GM19238 (cell line): ENCODE measurements around the gene PLCB4.
"Not testable (repeated sequence)": the region's sequence is repeated elsewhere in the genome, so short reads cannot be mapped to it uniquely, and the experiment has no call there.

Source experiments
- DNase-seq: peaks from one replicate; pipeline ENCODE4 v3.0.0; 2011; ENCODE audit warnings: low spot score; ENCODE audit not compliant: insufficient read length

Gene PLCB4

GRCh38 chr20:9353180-9353915 lies 284.5 kb downstream of the PLCB4 start:
- DNase-seq, result no peak

DNA sequence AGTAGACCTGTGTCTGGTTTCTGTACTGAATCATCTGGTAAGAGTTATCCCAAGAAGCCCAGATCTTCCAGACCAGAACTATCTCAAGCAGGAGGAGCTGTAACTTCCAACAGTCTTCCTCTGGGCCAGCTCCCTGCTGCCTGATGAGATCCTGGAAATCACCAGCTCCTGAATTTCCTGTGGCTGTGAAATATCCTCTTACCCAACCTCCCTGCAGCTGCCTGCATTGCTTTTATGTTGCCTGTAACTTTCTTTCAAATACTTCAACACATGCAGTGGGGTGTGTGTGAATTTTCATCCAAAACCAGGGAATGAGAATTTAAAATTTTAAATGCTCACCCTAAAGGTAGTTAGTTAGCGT lies 285.0 kb downstream of the PLCB4 start:
- DNase-seq, result no peak

DNA sequence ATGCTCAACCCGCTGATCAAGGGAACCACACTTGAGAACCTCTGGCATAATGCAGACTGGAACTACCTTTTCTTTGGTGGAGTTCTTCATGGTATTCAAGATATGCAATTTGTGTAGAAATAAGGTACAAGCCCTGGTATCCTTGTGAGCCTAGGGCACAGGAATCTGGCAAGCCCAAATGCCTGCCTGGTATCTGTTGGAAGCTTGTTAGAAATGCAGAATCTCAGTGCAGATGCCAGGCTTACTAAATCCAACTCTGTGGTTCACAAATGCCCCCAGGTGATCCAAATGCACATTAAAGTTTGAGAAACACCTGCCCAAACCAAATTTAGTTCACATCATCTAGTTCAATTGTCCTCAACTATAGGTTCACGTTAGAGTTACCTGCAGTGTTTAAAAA lies 285.7 kb downstream of the PLCB4 start:
- no peak for DNase-seq

DNA sequence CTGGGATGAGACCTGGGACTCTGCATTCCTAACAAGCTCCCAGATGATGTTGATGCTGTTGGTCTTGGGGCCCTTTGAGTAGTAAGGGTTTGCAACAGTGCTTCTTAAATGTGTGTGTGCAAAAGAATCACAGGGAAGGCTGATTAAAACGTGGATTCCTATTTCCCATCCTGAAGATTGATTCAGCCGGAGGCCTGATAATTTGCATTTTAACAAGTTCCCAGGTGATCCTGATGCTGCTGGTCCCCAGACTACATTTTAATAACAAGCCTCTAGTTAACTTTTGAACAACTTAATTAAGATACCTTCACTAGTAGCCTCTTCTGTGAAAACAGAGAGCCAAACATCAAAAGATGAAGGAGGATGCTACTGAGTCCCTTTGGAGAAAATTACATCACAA lies 289.1 kb downstream of the PLCB4 start:
- DNase-seq, result no peak

DNA sequence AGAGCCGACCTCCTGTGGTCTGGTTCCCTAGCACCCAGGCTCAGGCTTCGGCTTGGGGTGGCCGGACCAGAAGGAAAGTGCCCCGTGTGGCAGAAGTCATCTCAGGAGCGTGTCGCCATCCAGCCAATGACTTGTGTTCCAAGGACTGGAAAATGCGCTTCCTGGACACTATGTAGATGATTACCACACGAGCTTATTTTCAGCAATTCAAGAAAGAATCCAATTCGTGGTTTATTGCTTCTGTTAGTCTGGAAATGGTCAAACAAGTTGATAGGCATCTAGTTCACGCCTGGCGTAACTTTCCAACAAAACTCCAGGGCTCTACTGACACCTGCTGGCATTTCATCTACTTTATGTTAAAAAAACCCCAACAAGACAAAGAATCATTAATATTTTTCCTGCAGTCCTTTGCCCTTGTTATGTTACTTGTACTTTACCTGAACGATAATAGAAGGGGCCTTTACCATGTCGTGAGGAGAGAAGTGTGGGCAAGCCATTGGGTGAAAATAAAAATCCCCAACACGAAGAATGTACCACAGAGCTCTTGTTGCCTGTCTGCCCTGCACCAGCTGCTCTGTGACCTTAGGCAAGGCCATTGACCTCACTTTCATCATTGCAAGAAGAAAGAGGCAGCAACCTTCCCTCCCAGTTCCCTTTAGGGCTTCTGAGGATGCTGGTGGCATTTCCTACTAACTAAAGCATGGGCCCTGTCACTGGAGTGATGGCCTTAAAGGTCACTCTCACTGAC lies 290.8 kb downstream of the PLCB4 start:
- no peak for DNase-seq

- DNase-seq, result no peak
These were observed 291.5 kb downstream of the PLCB4 start for GRCh38 chr20:9360431-9360830.

GRCh38 chr20:9363673-9364072 lies 294.8 kb downstream of the PLCB4 start:
- no peak for DNase-seq

GRCh38 chr20:9367328-9367727 lies 298.4 kb downstream of the PLCB4 start:
- DNase-seq, result no peak

DNA sequence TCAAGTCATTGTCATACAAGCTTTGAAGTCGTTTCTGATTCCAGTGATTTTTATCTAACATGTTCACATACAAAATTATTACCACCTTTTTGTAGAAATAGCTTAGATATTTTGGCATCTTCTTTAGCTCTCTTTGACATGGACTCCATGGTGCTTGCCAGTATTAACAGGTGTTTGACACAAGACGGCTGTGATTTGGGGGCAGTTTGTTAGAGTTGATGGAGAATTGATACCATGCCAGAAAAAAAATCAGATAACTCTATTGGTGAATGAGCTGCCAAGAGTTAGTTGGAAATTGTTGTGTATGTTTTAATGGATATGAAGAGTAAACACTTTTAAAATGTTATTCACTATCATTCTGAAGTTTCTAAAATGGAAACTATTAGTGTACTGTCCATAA lies 298.9 kb downstream of the PLCB4 start:
- DNase-seq, result no peak

GRCh38 chr20:9368893-9369292 lies 300.0 kb downstream of the PLCB4 start:
- DNase-seq, result no peak

DNA sequence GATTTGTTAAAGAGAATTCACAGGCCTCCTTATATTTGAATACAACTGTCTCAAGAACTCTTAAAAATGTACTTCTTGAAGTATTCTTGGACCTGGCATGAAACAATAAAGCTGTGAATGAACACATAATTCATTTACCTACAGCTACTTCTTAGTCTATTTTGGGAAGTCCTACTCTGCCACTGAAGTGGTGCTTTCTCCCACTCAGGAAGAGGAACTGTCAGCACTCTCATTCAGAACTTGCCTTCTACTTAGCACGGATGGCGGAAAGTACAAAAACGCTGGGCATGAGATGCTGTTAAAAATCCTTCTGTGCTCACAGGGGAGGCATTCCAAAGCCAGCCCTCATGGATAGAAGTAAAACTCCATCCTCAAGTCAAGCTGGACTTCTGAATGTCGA lies 300.7 kb downstream of the PLCB4 start:
- DNase-seq, result no peak

GRCh38 chr20:9374072-9374471 lies 305.2 kb downstream of the PLCB4 start:
- no peak for DNase-seq

- DNase-seq, result no peak
These were observed 305.6 kb downstream of the PLCB4 start for GRCh38 chr20:9374480-9374879.

DNA sequence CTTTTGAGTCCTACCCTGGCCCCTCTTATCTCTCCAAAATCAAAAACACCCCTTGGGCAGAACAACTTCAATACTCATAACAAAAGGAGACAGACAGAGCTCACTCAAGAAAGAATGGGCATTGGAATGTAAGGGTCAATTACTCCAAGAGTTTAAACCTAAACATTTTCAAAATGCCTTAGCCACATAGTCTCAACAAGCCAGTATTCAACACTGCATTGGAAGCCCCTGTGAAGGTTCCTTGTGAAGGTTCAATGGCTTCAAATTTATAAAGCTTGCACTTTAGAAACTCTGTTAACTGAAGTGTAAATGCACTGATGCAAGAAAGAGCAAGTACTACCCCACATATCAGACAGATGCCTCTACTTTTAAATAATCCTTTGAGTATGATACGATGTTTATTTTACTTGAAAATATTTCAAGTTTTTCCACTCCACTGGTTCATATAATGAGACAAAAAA lies 306.4 kb downstream of the PLCB4 start:
- no peak for DNase-seq

GRCh38 chr20:9377007-9377406 lies 308.1 kb downstream of the PLCB4 start:
- DNase-seq, result no peak

DNA sequence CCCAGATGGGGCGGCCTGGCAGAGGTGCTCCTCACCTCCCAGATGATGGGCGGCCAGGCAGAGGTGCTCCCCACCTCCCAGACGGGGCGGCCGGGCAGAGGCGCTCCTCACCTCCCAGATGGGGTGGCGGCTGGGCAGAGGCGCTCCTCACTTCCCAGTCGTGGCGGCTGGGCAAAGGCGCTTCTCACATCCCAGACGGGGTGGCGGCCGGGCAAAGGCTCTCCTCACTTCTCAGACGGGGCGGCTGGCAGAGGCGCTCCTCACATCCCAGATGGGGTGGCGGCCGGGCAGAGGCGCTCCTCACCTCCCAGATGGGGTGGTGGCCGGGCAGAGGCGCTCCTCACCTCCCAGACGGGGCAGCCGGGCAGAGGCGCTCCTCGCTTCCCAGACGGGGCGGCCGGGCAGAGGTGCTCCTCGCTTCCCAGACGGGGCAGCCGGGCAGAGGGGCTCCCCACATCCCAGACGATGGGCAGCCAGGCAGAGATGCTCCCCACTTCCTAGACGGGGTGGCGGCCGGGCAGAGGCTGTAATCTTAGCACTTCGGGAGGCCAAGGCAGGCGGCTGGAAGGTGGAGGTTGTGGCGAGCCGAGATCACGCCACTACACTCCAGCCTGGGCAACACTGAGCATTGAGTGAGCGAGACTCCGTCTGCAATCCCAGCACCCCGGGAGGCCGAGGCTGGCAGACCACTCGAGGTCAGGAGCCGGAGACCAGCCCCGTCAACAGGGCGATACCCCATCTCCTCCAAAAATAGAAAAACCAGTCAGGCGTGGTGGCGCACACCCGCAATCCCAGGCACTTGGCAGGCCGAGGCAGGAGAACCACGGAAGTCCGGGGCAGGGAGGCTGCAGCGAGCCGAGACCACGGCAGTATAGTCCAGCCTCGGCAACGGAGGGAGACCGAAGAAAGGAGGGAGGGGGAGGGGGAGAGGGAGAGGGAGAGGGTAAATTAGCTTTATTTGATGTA lies 316.7 kb downstream of the PLCB4 start:
- DNase-seq, result not testable (repeated sequence)

GRCh38 chr20:9388160-9388812 lies 319.4 kb downstream of the PLCB4 start:
- DNase-seq, result no peak

- DNase-seq, result no peak
These were observed 319.9 kb downstream of the PLCB4 start for GRCh38 chr20:9388813-9389161.

- no peak for DNase-seq
These were observed 320.5 kb downstream of the PLCB4 start for GRCh38 chr20:9389346-9389745.

DNA sequence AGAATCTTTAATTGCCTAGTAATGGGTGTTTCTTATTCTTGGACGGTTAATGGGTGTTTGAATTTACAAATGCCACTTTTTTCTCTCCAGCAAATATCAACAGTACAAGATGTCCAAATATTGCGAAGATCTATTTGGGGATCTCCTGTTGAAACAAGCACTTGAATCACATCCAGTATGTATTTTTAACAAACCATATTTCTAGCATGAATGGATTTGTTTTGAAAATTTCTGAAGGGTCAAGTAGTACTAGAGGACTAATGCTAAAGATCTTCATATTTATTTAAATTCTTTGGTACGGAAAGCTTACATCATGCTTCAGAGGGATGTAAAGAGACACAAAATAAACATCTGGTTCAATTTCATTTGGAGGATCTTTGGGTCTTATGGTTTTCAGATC lies 321.6 kb downstream of the PLCB4 start:
- no peak for DNase-seq
